NCI-H1694 (cell line): ENCODE measurements around the gene PHPT1.
A peak's percentile ranks its signal among the peaks of the same experiment; 100 is the strongest.
"Not testable (repeated sequence)": the region's sequence is repeated elsewhere in the genome, so short reads cannot be mapped to it uniquely, and the experiment has no call there.

Source experiments
- DNase-seq: peaks from one replicate; lab custom pipeline; 2025; lab: John Stamatoyannopoulos, UW

Gene PHPT1

DNA sequence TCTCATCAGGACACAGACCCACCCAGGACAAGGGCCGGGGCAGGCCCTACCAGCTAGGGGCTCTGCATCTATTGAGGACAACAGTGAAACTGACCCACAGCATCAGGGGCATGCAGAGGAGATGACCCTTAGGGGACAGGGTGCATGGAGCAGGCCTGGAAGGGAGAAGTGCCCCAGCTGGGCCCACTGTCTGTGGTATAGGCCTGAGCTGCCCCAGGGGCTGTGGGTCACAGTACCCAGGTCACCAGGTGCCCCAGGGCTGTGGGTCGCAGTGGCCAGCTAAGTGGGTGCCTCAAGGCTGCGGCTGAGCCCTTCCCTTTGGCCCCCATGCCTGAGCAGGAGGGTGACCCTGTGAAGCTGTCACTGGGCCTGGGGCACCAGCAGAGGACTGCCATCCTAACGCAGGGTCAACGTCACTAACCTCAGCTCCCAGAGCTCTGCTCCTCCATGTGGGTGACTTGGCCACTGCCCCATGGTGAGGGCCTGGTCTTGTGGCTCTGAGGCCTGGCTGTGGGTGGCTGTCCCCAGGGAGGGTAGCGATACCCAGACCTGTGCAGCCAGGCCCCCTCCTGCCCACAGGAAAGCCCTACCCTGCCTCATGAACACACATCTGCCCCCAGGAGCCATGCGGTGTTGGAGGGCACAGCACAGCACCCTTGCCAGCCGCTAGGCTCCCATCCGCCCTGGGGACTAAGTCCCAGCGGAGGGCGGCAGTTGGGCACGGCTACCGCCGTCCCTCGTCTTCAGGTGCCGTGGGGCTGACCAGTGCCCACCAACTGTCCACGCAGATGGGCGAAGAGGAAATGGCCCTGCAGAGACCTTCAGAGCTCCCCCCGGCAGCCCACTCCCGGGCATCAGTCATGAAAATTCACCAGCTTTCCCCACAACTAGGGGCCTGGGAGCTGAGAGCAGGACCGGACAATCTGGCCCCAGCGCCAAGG is 12.0 kb downstream of the PHPT1 start:
- DNase-seq = no peak

DNA sequence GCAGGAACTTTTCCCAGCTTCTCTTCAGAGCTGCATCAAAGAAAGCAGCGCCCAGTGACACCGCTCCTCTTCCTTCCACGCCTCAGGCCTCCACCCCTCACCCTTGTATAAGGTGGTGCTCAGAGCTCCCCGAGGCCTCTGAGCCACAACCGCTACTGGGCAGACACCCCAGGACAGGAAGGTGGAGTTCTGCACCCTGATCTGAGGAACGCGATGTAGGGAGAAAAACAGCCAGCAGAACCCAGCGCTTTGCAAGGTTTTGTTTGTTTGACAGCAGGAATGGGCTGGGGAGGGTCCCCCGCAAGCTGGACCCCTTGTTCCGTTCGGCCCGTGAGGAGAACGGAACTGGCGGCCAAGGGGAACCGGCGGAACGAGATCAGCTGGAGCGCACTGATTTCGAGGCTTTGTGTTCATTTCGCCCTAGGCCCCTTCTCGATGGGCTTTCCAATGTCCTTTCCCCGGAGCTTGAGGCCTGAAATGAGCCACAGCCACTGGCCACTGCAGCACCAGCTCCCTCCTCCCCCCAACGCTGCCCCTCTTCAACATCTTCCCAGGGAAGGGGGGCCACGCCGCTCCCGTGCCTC is 12.8 kb downstream of the PHPT1 start:
- no peak for DNase-seq

DNA sequence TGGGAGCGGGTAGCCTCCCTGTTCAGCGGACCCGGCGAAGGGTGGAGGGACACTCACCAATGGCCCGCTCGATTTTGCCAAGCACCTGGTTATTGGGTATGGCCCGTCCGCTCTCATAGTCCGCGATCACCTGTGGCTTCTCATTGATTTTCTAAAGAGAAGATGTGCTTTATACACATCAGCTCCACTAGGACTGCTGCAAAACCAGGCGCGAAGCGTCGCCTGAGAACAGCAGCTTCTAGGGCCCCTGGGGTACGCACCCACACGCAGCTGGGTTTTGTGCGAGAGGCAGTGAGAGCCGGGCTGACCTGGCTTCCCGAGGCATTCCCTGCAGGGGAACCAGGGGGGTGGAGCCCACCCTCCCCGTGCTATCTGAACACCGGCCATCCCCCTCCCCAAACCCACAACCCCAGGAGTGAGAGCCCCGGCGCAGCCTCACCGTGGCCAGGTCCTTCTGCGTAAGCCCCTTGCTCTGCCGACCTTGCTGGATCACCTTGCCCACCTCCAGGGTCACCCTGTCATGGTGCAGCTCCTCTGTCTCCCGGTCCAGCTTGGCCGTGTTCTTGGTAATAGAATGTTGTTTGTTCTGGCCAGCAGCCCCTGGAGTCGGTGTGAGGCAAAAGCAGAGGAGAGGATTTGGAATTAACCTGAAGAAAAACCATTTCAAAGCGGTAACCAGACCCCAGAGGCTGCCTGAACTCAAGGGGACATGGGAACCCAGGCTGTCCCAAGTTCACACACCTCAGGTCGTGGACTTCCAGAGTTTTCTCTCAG is 13.8 kb downstream of the PHPT1 start:
- no peak for DNase-seq

DNA sequence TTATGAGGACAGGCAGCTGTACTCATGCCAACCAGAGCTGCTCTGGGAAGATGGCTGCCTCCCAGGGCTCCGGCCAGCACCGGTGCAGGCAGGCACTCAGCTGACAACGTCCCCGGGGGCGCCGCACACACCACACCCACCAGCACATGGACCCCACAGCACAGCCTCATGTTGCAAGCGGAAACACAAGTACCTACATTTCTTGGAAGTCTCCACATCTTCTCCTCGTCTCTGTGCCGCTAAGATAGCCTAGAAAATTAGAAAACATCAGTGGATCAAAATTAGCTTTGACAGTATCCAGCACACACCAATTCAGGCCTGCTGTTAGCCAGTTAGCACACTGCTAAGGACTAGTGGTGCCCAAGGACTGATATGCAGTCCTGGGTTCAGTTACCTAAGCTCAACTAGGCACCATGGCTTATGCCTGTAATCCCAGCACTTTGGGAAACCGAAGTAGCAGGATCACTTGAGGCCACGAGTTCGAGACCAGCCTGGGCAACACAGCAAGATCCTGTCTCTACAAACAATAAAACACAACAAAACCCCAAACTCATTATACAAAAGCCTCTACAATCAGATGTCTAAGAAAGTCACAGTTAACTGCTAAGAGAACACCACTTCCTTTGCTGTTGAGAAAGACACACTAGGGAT is 14.5 kb downstream of the PHPT1 start:
- no peak for DNase-seq

DNA sequence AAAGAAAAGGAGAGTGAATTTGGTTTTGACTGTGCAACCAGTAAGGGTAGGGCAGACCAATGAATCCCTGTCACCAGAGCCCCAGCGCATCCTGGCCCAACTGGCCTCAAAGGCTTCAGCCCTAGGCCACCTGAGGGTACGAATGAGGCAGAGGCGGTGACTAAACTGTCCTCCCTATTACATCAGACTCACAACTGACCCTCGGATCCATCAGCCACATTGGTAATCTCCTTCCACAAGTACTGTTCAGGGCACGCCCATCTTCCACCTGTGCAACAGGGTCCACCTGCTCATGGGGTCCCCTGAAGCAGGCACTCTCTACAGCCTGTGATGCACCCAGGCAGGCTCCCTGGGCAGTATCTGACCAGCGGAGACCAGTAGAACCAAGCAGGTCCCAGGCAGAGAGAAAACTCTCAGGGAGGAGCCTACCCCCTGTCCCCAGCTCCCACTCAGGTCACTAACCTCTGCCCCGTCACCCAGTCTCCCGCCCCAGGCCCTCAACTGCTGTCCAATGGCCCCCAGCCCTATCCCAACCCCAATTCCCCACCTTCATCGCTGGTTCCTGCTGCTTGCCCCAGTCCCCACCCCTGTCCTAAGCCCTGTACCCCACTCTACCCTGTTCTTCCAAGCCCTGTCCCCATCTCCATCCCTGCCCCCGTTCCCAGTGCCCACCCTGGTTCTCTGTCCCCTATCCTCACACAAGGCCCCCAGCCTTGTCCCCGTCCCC is 16.0 kb downstream of the PHPT1 start:
- DNase-seq = no peak

DNA sequence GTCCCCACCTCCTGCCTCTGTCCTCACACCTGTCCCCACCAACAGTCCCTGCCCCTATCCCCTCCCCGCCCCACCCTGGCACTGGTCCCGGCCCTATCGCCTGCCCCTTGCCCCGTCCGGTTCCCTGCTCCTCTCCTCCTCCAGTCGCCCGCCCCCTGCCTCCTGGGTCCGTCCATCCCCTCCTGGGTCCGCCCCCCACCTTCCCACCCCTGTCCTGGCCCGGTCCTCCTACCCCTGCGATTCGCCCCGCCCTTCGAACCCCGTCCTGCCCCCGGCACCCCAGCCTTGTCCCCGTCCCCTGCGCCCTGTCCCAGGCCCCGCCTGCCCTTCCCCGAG is 16.5 kb downstream of the PHPT1 start:
- DNase-seq = no peak

DNA sequence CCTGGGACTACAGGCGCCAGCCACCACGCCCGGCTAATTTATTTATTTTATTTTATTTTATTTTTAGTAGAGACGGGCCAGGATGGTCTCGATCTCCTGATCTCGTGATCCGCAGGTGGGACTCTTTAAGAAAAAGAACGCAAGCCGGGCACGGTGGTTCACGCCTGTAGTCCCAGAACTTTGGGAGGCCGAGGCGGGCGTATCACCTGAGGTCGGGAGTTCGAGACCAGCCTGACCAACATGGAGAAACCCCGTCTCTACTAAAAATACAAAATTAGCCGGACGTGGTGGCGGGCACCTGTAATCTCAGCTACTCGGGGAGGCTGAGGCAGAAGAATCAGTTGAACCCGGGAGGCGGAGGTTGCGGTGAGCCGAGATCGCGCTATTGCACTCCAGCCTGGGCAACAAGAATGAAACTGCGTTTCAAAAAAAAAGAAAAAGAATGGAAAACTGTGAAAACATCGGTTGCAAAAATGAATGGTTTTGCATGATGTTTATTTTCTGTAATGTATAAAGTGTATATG is 17.8 kb downstream of the PHPT1 start:
- DNase-seq = not testable (repeated sequence)

DNA sequence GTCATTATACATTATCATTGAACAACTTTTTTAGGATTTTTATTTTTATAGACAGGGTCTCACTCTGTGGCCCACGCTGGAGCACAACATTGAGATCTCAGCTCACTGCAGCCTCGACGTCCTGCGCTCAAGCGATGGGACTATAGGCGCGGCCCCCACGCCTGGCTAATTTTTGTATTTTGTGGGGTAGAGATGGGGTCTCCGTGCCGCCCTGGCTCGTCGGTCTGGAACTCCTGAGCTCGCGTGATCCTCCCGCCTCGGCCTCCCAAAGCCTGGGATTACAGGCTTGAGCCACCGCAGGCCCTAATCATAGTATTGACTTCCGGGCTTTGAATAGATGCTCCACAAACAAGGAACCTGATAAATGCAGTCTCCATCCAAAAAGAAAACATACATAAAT is 18.3 kb downstream of the PHPT1 start:
- DNase-seq = no peak

DNA sequence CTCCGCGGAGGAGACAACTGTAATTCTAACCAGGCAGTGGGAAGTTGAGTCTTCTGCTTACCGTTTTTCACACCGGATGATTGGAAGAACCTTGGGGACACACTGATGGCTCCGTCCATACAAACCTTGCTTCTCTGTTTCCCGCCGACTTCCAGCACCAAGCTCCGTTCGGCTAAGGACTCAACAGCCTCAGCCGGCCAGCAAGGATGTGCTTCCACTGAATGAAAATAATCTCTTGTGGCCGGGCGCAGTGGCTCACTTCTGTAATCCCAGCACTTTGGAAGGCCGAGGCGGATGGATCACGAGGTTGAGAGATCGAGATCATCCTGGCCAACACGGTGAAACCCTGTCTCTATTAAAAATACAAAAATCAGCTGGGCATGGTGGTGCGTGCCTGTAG is 18.7 kb downstream of the PHPT1 start:
- DNase-seq = no peak

DNA sequence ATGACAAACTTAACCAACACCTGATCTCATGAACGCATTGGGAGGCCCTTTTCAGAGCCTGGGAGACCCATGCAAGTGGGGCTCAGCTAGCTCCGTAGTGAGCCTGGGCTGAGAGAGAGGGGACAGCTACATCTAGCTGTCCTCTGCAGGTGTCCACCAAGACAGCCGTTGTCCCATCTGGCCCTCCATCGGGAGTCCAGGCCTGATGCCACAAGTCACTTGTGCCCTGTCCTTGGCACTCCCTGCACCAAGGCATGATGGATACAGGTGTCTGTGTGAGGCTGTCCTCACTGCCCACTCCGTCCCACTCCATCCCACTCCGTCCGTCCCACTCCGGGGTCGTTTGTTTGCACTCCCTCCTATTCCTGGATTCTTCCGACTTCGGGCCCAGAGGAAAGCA is 19.4 kb downstream of the PHPT1 start:
- no peak for DNase-seq

DNA sequence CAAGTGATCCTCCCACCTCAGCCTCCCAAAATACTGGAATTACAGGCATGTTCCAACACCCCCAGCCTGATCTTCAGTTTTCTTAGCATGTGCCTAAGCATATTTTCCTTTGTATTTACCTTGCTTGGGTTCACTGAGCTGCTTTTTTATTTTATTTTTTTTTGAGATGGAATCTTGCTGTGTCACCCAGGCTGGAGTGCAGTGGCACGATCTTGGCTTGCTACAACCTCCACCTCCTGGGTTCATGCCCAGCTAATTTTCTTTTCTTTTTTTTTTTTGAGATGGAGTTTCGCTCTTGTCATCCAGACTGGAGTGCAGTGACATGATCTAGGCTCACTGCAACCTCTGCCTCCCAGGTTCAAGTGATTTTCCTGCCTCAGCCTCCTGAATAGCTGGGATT is 20.4 kb downstream of the PHPT1 start:
- not testable (repeated sequence) for DNase-seq

DNA sequence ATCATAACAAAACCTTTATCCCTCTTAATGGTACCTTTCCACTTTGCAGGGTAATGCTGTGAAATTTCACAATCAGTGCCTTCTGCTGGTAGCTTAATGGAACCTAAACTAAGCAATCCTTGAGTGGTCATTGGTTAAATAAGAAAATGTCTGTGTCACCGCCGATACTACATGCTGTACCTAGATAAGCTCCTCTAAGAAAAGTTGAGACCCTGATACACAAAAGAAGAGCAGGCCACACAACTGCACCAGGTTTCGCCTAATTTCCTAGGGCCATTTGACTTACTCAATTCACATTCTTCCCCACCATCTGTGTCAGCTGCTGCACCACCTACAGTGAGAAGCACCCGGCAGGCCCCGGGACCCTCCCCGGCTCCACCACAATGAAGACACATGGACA is 25.9 kb downstream of the PHPT1 start:
- no peak for DNase-seq

DNA sequence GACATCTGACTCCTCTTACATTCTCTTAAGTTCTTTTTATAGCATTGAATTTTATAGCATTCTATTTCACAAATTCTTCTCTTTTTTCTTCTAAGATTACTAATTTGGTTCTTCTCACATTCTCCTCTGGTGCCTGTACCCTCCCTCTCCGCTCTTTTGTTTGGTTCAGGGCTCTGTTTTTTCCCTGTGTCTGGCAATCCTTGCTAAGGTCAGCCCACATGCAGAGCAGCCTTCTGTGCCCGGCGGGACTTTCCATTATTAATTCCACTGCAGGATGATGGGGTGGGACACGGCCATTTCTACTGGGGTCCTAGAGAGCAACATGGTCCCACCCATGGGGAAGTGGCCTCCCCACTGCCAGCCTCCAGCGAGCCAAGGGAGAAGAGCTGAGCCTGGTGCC is 27.3 kb downstream of the PHPT1 start:
- DNase-seq = no peak

DNA sequence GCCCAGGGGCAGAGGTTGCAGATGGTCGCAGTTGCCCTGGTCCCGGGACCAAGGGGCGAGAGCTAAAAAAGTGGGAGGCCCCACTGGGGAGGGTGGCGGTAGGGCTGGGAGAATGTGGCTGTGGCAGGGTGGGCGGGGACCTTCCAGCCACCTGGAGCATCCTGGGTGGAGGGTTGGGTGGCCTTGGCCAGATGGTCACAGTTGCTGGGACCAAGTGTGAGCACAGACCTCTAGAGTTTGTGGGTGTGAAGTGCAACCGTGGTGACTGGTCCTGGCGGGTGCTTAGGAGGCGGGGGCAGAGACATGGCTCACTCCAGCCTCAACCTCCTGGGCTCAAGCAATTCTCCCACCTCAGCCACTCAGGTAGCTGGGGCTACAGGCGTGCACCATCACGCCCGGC is 31.4 kb downstream of the PHPT1 start:
- no peak for DNase-seq

DNA sequence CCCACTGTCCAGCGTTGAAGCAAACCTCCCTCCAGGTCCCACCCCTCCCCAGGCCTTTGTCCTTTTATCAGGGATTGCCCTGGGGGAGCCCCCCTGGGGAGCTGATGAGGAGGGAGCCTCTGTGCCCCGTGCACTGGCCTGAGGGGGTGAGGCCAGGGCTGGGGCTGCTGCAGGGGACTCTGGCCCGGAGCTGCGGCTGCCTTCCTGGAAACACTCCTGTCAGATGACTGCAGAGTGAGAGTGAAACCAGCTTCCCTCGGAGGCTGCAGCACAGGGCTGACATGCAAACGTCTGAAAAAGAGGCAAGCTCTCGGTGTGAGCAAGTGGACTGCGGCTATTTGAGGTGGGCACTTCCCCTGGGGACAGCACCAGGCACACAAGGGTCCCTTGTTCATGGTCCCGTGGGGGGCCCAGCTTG is 32.5 kb downstream of the PHPT1 start:
- DNase-seq = no peak

DNA sequence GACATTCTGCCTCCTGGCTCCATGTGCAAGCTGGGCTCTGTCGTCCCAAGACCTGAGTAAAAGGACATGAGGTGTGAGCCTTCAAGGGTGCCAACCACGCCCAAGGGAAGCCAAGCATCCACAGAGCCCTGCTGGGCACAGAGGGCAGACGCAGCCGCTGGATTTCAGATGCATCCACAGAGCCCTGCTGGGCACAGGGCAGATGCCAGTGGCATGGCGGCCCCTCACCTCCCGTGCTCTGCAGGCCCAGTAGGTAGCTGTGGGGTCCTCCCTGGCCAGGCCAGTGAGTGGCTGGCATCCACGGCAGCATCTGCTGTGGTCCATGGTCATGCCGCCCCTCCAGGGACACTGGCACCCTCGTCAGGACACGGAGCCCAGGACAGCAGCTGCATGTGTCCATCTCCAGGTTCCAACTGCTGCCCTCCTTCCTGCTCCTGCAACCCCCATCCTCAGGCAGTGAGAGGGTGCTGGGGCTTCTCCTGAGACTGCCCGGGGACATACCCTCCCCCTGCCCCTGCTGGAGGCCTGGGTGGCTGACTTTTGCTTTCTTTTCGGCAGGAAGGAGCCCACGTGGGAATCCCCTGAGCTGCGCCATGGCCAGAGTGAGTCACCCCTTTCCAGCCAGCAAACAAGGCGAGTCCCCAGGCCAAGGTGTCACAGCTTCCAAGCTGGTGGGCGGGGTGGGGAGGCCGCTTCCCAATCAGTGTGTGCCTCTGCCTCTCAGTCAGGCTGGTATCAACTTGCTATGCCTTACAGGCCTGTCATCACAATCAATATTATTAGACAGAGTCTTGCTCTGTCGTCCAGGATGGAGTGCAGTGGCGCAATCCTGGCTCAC is 33.1 kb downstream of the PHPT1 start:
- no peak for DNase-seq

DNA sequence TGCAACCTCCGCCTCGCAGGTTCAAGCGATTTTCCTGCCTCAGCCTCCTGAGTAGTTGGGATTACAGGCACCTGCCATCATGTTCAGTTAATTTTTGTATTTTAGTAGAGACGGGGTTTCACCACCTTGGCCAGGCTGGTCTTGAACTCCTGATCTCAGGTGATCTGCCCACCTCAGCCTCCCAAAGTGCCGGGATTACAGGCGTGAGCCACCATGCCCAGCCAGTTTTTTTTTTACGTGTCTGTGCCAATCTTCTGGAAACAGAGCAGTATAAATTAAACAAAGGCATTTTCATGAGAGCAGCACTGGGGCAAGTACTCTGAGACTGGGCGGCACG is 33.7 kb downstream of the PHPT1 start:
- DNase-seq = not testable (repeated sequence)

DNA sequence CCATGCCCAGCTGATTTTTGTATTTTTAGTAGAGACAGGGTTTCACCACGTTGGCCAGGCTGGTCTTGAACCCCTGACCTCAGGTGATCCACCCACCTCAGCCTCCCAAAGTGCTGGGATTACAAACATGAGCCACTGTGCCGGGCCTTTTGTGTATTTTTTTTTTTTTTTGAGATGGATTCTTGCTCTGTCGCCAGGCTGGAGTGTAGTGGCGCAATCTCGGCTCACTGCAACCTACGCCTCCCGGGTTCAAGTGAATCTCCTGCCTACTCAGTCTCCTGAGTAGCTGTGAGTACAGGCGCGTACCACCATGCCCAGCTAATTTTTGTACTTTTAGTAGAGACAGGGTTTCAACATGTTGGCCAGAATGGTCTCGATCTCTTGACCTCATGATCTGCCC is 34.5 kb downstream of the PHPT1 start:
- not testable (repeated sequence) for DNase-seq

DNA sequence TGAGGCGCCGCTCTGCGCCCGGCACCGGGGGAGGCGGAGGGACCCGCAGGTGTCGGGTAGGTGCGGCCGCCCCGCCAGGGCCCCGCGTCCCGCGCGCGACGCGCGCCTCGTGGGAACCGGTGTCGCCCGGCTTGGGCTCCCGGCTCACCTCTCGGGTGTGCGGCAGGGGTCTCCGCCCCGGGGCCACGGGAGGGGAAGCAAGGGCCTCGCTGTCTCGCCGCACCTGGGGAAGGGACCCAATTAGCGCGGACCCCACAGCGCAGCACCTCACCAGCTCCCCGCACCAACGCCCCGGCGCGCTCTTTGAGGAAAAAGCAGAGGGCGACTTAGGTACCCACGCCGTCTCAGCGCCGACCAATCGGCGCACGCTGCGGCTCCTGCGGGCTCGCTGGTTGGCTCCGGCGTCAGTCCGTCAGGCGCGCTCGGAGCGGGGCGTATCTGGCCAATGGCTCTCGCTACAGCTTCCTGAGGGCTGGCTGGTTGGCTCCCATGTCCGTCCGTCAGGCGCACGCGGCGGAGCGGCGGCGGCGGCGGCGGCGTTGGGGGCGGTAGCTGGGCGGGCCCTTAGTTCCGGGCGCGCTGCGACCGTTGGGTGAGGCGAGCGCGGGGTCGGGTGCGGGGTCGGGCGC is 36.9 kb downstream of the PHPT1 start, which contains the start of gene TRAF2:
Gene TRAF2, plus strand, starts transcription at position 567 of the 629 bp plus-strand sequence. CDS start 12,225 bp downstream, outside the sequence.
- peak; percentile 89 for DNase-seq
